ENCODE data around the gene IRF4.

GRCh38 chr6:385614-386013, 5.9 kb upstream of the IRF4 start:
- TF ChIP-seq, protein P1, sequence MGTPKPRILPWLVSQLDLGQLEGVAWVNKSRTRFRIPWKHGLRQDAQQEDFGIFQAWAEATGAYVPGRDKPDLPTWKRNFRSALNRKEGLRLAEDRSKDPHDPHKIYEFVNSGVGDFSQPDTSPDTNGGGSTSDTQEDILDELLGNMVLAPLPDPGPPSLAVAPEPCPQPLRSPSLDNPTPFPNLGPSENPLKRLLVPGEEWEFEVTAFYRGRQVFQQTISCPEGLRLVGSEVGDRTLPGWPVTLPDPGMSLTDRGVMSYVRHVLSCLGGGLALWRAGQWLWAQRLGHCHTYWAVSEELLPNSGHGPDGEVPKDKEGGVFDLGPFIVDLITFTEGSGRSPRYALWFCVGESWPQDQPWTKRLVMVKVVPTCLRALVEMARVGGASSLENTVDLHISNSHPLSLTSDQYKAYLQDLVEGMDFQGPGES (IDR thresholded peaks at IDR 0.05; ENCODE audit: low read depth, low read length): no peak
- TF ChIP-seq ELF1 (IDR thresholded peaks at IDR 0.05): no peak
- TF ChIP-seq MXI1 (IDR thresholded peaks at IDR 0.05; ENCODE audit: low read depth, low read length): no peak
- TF ChIP-seq, protein P2, sequence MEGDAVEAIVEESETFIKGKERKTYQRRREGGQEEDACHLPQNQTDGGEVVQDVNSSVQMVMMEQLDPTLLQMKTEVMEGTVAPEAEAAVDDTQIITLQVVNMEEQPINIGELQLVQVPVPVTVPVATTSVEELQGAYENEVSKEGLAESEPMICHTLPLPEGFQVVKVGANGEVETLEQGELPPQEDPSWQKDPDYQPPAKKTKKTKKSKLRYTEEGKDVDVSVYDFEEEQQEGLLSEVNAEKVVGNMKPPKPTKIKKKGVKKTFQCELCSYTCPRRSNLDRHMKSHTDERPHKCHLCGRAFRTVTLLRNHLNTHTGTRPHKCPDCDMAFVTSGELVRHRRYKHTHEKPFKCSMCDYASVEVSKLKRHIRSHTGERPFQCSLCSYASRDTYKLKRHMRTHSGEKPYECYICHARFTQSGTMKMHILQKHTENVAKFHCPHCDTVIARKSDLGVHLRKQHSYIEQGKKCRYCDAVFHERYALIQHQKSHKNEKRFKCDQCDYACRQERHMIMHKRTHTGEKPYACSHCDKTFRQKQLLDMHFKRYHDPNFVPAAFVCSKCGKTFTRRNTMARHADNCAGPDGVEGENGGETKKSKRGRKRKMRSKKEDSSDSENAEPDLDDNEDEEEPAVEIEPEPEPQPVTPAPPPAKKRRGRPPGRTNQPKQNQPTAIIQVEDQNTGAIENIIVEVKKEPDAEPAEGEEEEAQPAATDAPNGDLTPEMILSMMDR (IDR thresholded peaks at IDR 0.05): no peak
- no peak for TF ChIP-seq REST (IDR thresholded peaks at IDR 0.05; ENCODE audit: low read depth, low read length)
- TF ChIP-seq, protein P3, sequence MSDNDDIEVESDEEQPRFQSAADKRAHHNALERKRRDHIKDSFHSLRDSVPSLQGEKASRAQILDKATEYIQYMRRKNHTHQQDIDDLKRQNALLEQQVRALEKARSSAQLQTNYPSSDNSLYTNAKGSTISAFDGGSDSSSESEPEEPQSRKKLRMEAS (IDR thresholded peaks at IDR 0.05; ENCODE audit: low read depth): no peak
- TF ChIP-seq NFIC (IDR thresholded peaks at IDR 0.05; ENCODE audit: borderline replicate concordance): no peak
- no peak for TF ChIP-seq EP300 (IDR thresholded peaks at IDR 0.05; ENCODE audit: borderline replicate concordance in 1 of 2, low read depth in 1 of 2, low read length in 1 of 2)
- TF ChIP-seq NRF1 (IDR thresholded peaks at IDR 0.05; ENCODE audit: low read depth, low read length): no peak
- no peak for TF ChIP-seq FOSL2 (IDR thresholded peaks at IDR 0.05; ENCODE audit: borderline replicate concordance, low read depth)
- no peak for TF ChIP-seq POLR2AphosphoS5 (IDR thresholded peaks at IDR 0.05; ENCODE audit: low read depth, low read length)
- TF ChIP-seq JUND (IDR thresholded peaks at IDR 0.05): no peak
- TF ChIP-seq MEF2A (IDR thresholded peaks at IDR 0.05; ENCODE audit: borderline replicate concordance, low read depth): no peak

Measured in SK-N-SH (cell line).